Measurements from ENCODE around the gene UGT1A6.
"Not testable (repeated sequence)": the region's sequence is repeated elsewhere in the genome, so short reads cannot be mapped to it uniquely, and the experiment has no call there.

DNA sequence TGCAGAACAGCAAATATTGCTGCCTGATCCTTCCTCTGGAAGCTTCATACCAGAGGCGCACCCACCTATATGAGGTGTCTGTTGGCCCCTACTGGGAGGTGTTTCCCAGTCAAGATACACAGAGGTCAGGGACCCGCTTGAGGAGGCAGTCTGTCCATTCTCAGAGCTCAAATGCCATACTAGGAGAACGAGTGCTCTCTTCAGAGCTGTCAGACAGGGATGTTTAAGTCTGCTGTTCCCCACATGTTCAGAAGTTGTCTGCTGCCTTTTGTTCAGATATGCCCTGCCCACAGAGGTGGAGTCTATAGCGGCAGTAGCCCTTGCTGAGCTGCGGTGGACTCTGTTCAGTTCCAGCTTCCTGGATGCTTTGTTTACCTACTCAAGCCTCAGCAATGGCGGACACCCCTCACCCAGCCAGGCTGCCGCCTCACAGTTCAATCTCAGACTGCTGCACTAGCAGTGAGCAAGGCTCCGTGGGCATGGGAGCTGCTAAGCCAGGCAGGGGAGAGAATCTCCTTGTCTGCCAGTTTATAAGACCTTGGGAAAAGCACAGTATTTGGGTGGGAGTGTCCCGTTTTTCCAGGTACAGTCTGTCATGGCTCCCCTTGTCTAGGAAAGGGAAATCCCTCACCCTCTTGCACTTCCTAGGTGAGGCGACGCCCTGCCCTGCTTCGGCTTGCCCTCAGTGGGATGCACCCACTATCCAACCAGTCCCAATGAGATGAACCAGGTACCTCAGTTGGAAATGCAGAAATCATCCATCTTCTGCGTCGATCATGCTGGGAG, 44.4 kb downstream of the UGT1A6 start:
- TF ChIP-seq, protein P1, sequence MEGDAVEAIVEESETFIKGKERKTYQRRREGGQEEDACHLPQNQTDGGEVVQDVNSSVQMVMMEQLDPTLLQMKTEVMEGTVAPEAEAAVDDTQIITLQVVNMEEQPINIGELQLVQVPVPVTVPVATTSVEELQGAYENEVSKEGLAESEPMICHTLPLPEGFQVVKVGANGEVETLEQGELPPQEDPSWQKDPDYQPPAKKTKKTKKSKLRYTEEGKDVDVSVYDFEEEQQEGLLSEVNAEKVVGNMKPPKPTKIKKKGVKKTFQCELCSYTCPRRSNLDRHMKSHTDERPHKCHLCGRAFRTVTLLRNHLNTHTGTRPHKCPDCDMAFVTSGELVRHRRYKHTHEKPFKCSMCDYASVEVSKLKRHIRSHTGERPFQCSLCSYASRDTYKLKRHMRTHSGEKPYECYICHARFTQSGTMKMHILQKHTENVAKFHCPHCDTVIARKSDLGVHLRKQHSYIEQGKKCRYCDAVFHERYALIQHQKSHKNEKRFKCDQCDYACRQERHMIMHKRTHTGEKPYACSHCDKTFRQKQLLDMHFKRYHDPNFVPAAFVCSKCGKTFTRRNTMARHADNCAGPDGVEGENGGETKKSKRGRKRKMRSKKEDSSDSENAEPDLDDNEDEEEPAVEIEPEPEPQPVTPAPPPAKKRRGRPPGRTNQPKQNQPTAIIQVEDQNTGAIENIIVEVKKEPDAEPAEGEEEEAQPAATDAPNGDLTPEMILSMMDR (conservative IDR thresholded peaks at IDR 0.05 in 1 of 2, IDR thresholded peaks at IDR 0.05 in 1 of 2; ENCODE audit: extremely low read depth in 1 of 2, insufficient read depth in 1 of 2, low read depth in 1 of 2, low read length in 2 of 2): not testable (repeated sequence)
- not testable (repeated sequence) for TF ChIP-seq EZH2 (IDR thresholded peaks at IDR 0.05; ENCODE audit: borderline replicate concordance, low read length)

Measured in mammary epithelial cell (primary cell).